22Rv1 (cell line): Measurements from ENCODE around the gene BDH1.

ENCODE experiments used
- H3K27ac ChIP-seq: fragments of 450-650 bp; 2 replicates; pipeline ENCODE4 v1.5.1; 2017
- CTCF ChIP-seq: fragments of 450-650 bp; IDR thresholded peaks from 2 replicates; pipeline ENCODE4 v1.5.1; 2017; ENCODE audit warnings: mild to moderate bottlenecking
- ZFX ChIP-seq: fragments of 450-650 bp; IDR thresholded peaks from 2 replicates; pipeline ENCODE4 v1.6.1; 2017; ENCODE audit warnings: antibody characterized with exemption, borderline replicate concordance

The BDH1 gene

GRCh38 chr3:197586181-197586580 lies 30.4 kb upstream of the BDH1 start:
- TF ChIP-seq ZFX (no peak), CTCF (no peak)
- no peak overlapping the region for H3K27ac ChIP-seq

- H3K27ac ChIP-seq: no peak overlapping the region
- TF ChIP-seq ZFX: no peak
- TF ChIP-seq CTCF: no peak
Observed at GRCh38 chr3:197584733-197585132, 29.0 kb upstream of the BDH1 start.

GRCh38 chr3:197583371-197583770 lies 27.6 kb upstream of the BDH1 start:
- H3K27ac ChIP-seq: no peak overlapping the region
- no peak for TF ChIP-seq ZFX
- no peak for TF ChIP-seq CTCF

- H3K27ac ChIP-seq: no peak overlapping the region
- TF ChIP-seq ZFX (no peak), CTCF (no peak)
Observed at GRCh38 chr3:197580253-197580691, 24.5 kb upstream of the BDH1 start.

GRCh38 chr3:197578376-197578775 lies 22.6 kb upstream of the BDH1 start:
- TF ChIP-seq ZFX: no peak
- TF ChIP-seq CTCF: no peak

GRCh38 chr3:197577366-197578074 lies 21.8 kb upstream of the BDH1 start:
- TF ChIP-seq ZFX (no peak), CTCF (no peak)
- no peak overlapping the region for H3K27ac ChIP-seq

More at GRCh38 chr3:197578376-197578775, 22.6 kb upstream of the BDH1 start:
- H3K27ac ChIP-seq: no peak overlapping the region

GRCh38 chr3:197576838-197577237 lies 21.1 kb upstream of the BDH1 start:
- TF ChIP-seq CTCF (no peak), ZFX (no peak)
- no peak overlapping the region for H3K27ac ChIP-seq
